ENCODE measurements around the gene GABARAPL1. TPM values are rescaled to one million over a fixed set of nuclear protein-coding genes. Genes with fewer than 3 reads are reported as not detected.

GABARAPL1 gene
- total and polyA plus RNA-seq, 7 donors, result 36.1 to 268 (median 198) TPM

DNA sequence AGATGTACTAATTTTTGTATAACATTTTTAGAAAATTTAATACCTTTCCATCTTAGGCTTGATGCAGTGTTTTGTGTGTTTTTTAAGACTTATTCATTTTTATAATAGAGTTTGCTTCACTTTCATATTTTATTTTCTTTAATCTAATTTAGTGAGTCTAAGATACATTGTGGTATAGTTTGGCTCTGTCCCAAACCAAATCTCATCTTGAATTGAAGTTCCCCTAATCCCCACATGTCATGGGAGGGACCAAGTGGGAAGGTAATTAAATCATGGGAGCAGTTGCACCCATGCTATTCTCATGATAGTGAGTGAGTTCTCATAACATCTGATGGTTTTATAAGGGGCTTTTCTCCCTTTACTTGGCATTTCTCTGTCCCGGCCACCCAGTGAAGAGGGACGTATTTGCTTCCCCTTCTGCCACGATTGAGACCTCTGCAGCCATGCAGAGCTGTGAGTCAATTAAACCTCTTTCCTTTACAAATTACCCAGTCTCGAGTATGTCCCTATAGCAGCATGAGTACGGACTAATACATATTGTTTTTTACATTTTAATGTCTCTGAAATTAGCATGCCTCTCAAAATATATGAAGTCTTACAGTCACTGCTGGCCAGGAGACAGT lies 34.9 kb downstream of the GABARAPL1 start:
- WGBS, 3 donors, result 56 to 62% (median 58%) methylated on average over 5 of the region's 5 CpGs
- no peak for ATAC-seq
- H3K36me3 ChIP-seq (ENCODE audit: insufficient read depth in 1 of 2, low read depth in 1 of 2), result no peaks in the 10 kb centered on the region
- TF ChIP-seq, protein P1, sequence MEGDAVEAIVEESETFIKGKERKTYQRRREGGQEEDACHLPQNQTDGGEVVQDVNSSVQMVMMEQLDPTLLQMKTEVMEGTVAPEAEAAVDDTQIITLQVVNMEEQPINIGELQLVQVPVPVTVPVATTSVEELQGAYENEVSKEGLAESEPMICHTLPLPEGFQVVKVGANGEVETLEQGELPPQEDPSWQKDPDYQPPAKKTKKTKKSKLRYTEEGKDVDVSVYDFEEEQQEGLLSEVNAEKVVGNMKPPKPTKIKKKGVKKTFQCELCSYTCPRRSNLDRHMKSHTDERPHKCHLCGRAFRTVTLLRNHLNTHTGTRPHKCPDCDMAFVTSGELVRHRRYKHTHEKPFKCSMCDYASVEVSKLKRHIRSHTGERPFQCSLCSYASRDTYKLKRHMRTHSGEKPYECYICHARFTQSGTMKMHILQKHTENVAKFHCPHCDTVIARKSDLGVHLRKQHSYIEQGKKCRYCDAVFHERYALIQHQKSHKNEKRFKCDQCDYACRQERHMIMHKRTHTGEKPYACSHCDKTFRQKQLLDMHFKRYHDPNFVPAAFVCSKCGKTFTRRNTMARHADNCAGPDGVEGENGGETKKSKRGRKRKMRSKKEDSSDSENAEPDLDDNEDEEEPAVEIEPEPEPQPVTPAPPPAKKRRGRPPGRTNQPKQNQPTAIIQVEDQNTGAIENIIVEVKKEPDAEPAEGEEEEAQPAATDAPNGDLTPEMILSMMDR (IDR thresholded peaks at IDR 0.05), result no peak
- H3K27ac ChIP-seq, result no peak overlapping the region
- no peak overlapping the region for H3K4me3 ChIP-seq
- no peaks in the 10 kb centered on the region for H3K4me1 ChIP-seq
- no peak for DNase-seq
- no peaks in the 10 kb centered on the region for H3K9me3 ChIP-seq
- H3K27me3 ChIP-seq (ENCODE audit: insufficient read depth in 3 of 3, low read length in 2 of 3), result no peaks in the 10 kb centered on the region
- intact Hi-C loops (cut with DNase I), result no loop called here

DNA sequence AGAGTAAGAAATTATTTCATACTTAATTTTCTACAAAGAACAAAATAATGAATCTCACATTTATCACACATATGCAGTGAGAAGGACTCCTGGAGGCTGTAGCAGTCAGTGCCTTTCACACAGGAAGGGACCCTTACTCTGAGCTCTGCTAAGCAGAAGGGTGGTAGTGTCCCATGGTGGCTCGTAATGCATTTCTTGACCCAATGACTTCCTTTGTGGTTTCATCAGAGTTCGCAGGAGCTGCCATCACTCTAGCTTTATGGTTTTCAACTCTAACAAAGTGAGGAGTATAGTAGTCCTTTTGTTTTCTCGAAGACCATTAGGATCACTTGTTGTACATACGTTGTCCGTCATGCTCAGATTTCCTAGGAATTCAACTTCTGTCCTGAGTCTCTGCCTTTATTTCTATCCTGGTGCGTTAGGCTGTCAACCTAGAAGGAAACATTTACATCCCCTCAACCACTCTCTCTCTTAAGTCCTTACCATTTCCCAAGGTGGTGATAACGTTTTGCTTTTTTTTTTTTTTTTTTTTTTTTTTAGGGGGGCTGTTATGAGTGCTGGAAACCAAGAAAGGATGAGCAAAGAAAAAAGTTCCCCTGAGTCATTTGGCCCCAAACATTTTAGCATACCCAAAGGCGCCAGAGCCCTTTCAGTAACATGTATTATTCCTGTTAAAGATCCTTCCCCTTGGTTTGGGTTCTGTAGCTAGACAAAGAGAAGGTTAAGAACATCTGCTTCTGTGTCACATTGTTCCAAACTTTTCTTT lies 37.2 kb downstream of the GABARAPL1 start:
- Histone ChIP-seq H3K4me1 (no peaks in the 10 kb centered on the region), H3K4me3 (no peak overlapping the region), H3K27ac (no peak overlapping the region), H3K27me3 (ENCODE audit: insufficient read depth in 3 of 3, low read length in 2 of 3) (no peaks in the 10 kb centered on the region), H3K9me3 (peaks cover 1% of the 10 kb centered on the region), H3K36me3 (ENCODE audit: insufficient read depth in 1 of 2, low read depth in 1 of 2) (no peaks in the 10 kb centered on the region)
- ATAC-seq (no peak), DNase-seq (no peak)
- WGBS, 3 donors, result 65 to 72% (median 70%) methylated on average over 8 of the region's 8 CpGs
- intact Hi-C loops (cut with DNase I), result no loop called here
- TF ChIP-seq, protein P1 (IDR thresholded peaks at IDR 0.05), result no peak

DNA sequence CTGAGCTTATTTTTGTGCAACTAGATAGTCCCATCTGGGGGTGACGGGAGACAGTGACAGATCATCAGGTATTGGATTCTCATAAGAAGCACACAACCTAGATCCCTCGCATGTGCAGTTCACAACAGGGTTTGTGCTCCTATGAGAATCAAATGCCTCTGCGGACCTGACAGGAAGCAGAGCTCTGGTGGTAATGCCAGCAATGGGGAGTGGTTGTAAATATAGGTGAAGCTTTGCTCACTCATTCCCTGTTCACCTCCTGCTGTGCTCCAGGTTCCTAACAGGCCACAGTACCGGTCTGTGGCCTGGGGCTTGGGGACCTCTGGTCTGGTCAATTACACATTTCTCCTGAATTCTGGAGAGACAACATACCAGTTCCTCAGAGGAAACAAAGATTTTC lies 39.0 kb downstream of the GABARAPL1 start:
- H3K36me3 ChIP-seq (ENCODE audit: insufficient read depth in 1 of 2, low read depth in 1 of 2), result no peaks in the 10 kb centered on the region
- TF ChIP-seq, protein P1 (IDR thresholded peaks at IDR 0.05), result no peak
- DNase-seq (no peak), ATAC-seq (no peak)
- peaks cover 14% of the 10 kb centered on the region for H3K9me3 ChIP-seq
- no peaks in the 10 kb centered on the region for H3K27me3 ChIP-seq (ENCODE audit: insufficient read depth in 3 of 3, low read length in 2 of 3)
- whole genome bisulfite sequencing, 3 donors, result 92 to 95% (median 92%) methylated on average over 4 of the region's 4 CpGs
- H3K4me3 ChIP-seq, result no peak overlapping the region
- H3K27ac ChIP-seq, result no peak overlapping the region
- intact Hi-C loops (cut with DNase I), result no loop called here
- no peaks in the 10 kb centered on the region for H3K4me1 ChIP-seq

DNA sequence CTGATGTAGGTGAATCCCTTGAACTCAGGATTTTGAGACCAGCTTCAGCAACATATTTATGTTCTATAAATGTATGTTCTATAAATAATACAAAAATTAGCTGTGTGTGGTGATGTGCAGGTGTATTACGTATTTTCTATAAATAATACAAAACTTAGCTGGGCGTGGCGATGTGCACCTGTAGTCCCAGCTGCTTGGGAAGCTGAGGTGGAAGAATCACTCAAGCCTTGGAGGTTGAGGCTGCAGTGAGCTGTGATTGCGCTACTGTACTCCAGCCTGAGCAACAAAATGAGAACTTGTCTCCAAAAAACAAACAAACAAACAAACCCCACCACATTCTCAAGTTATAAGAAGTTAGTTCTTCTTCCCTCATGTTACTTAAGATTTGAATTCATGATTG lies 39.5 kb downstream of the GABARAPL1 start:
- intact Hi-C loops (cut with DNase I), result no loop called here
- ATAC-seq (no peak), DNase-seq (no peak)
- Histone ChIP-seq H3K4me3 (no peak overlapping the region), H3K9me3 (peaks cover 14% of the 10 kb centered on the region), H3K4me1 (no peaks in the 10 kb centered on the region), H3K36me3 (ENCODE audit: insufficient read depth in 1 of 2, low read depth in 1 of 2) (no peaks in the 10 kb centered on the region), H3K27ac (no peak overlapping the region), H3K27me3 (ENCODE audit: insufficient read depth in 3 of 3, low read length in 2 of 3) (no peaks in the 10 kb centered on the region)
- WGBS, 3 donors, result 93 to 98% (median 96%) methylated on average over 4 of the region's 4 CpGs
- TF ChIP-seq, protein P1 (IDR thresholded peaks at IDR 0.05), result no peak
